GM12878 (cell line): ENCODE data around the gene MT1G.

Experiments used
- CBX5 ChIP-seq: sonication (generic); IDR thresholded peaks from 2 replicates; pipeline ENCODE4 v1.6.1; 2016; ENCODE audit warnings: low read depth, moderate library complexity, mild to moderate bottlenecking, inconsistent platforms
- CTCF ChIP-seq, 3 experiments: IDR thresholded peaks in 2 of 3; conservative IDR thresholded peaks in 1 of 3; 2 replicates each; pipeline ENCODE4 v1.5.1; 2011; ENCODE audit warnings: low read depth in 3 of 3, low read length in 3 of 3, mild to moderate bottlenecking in 3 of 3, control low read depth in 2 of 3, moderate library complexity in 2 of 3, inconsistent platforms in 1 of 3, mixed read lengths in 1 of 3; ENCODE audit not compliant: control insufficient read depth in 2 of 3, insufficient read depth in 1 of 3; ENCODE audit errors: extremely low read depth in 1 of 3
- HCFC1 ChIP-seq: fragments of 150-350 bp; IDR thresholded peaks from 2 replicates; pipeline ENCODE4 v1.6.1; 2014; ENCODE audit warnings: low read length
- JUND ChIP-seq: IDR thresholded peaks from 2 replicates; pipeline ENCODE4 v1.6.1; 2012; ENCODE audit warnings: low read depth, mild to moderate bottlenecking, low read length, improper control_type of control experiment, moderate library complexity
- MYC ChIP-seq: IDR thresholded peaks from 2 replicates; pipeline ENCODE4 v1.6.1; 2011; ENCODE audit warnings: mild to moderate bottlenecking, low read length, moderate library complexity, inconsistent platforms; ENCODE audit not compliant: insufficient read depth, insufficient replicate concordance, insufficient read length, severe bottlenecking
- POLR2A ChIP-seq: IDR thresholded peaks from 2 replicates; pipeline ENCODE4 v1.6.1; 2011; ENCODE audit warnings: low read depth, mild to moderate bottlenecking, low read length
- POLR2AphosphoS5 ChIP-seq: IDR thresholded peaks from 2 replicates; pipeline ENCODE4 v1.6.1; 2011; ENCODE audit warnings: mild to moderate bottlenecking, low read length, inconsistent platforms
- SPI1 ChIP-seq: IDR thresholded peaks from 2 replicates; pipeline ENCODE4 v1.6.1; 2011; ENCODE audit warnings: low read depth, mild to moderate bottlenecking, low read length, moderate library complexity, borderline replicate concordance; ENCODE audit not compliant: insufficient read depth
- ZSCAN29 ChIP-seq: fragments of 450-650 bp; IDR thresholded peaks from 2 replicates; pipeline ENCODE4 v1.6.1; 2017; ENCODE audit warnings: mild to moderate bottlenecking, moderate library complexity
- ZZZ3 ChIP-seq: IDR thresholded peaks from 2 replicates; pipeline ENCODE4 v1.6.1; 2011; ENCODE audit warnings: low read depth; ENCODE audit not compliant: control insufficient read depth, insufficient read length

GRCh38 chr16:56690420-56691122 is 22.7 kb upstream of the MT1G start:
- TF ChIP-seq ZSCAN29 = no peak
- no peak for TF ChIP-seq CBX5
- no peak for TF ChIP-seq MYC
- TF ChIP-seq ZZZ3 = no peak
- TF ChIP-seq CTCF (IDR thresholded peaks at IDR 0.05 in 2 of 3, conservative IDR thresholded peaks at IDR 0.05 in 1 of 3; ENCODE audit: control insufficient read depth in 2 of 3, extremely low read depth in 1 of 3, insufficient read depth in 1 of 3, low read depth in 3 of 3, low read length in 3 of 3) = no peak
- no peak for TF ChIP-seq JUND
- no peak for TF ChIP-seq HCFC1
- TF ChIP-seq POLR2AphosphoS5 = no peak
- TF ChIP-seq POLR2A = no peak
- no peak for TF ChIP-seq SPI1
